B cell (primary cell): ENCODE results near the gene CPED1. TPM values are rescaled to one million over a fixed set of nuclear protein-coding genes. Genes with fewer than 3 reads are reported as not detected.

Experiments used
- ATAC-seq: fragments of 200-7000 bp; cut with Tn5 transposase; one replicate; pipeline ENCODE4 v1.10.0; 2021; ENCODE audit warnings: low read depth, mild to moderate bottlenecking, moderate number of reproducible peaks, moderate library complexity
- CTCF ChIA-PET: fragments of 350-600 bp; sonication (Branson Sonifier 250); formaldehyde crosslinking; loops from one replicate; lab custom pipeline; 2021; ENCODE audit warnings: antibody characterized with exemption, inconsistent platforms; lab: Charles Lee
- POLR2A ChIA-PET: fragments of 350-600 bp; sonication (Branson Sonifier 250); formaldehyde crosslinking; loops from one replicate; lab custom pipeline; 2021; ENCODE audit warnings: antibody characterized with exemption; lab: Charles Lee
- DNase-seq: peaks from one replicate; pipeline ENCODE4 v3.0.0; 2013
- H2AFZ ChIP-seq: 2 replicates; pipeline ENCODE4 v1.6.1; 2012; ENCODE audit warnings: mild to moderate bottlenecking, low read depth, low read length; ENCODE audit not compliant: insufficient read depth, poor library complexity, severe bottlenecking
- H3K27ac ChIP-seq, 2 donors: 1 replicate in 1 of 2; 2 replicates in 1 of 2; pipeline ENCODE4 v1.5.1; 2012 to 2013; ENCODE audit warnings: low read length in 2 of 2, mild to moderate bottlenecking in 2 of 2, moderate library complexity in 1 of 2
- H3K27me3 ChIP-seq, 4 experiments: fragments of 200-600 bp in 1 of 4; sonication (generic) in 1 of 4; replicated peaks in 1 of 4; 1 replicate in 2 of 4; 2 replicates in 2 of 4; pipeline versions ENCODE4 v1.6.1 to v1.7.0; 2013 to 2016; ENCODE audit warnings: low read length in 3 of 4, mild to moderate bottlenecking in 2 of 4, mixed read lengths in 1 of 4, moderate library complexity in 1 of 4; ENCODE audit not compliant: insufficient read depth in 4 of 4, control insufficient read depth in 3 of 4; ENCODE audit errors: control extremely low read depth in 1 of 4
- H3K36me3 ChIP-seq, 2 experiments: replicated peaks in 1 of 2; 1 replicate in 1 of 2; 2 replicates in 1 of 2; pipeline versions ENCODE4 v1.6.1 to v1.7.1; 2013; ENCODE audit warnings: low read length in 1 of 2; ENCODE audit not compliant: insufficient read depth in 2 of 2, control insufficient read depth in 1 of 2; ENCODE audit errors: control extremely low read depth in 1 of 2, extremely low read depth in 1 of 2
- H3K4me1 ChIP-seq, 2 donors: fragments of 200-600 bp in 1 of 2; sonication (generic) in 1 of 2; 1 replicate in 1 of 2; 2 replicates in 1 of 2; pipeline versions ENCODE4 v1.5.1 to v1.6.1; 2013 to 2017; ENCODE audit warnings: low read length in 2 of 2; ENCODE audit not compliant: control insufficient read depth in 2 of 2, insufficient read depth in 2 of 2
- H3K4me2 ChIP-seq: replicated peaks from 2 replicates; pipeline ENCODE3; 2012; ENCODE audit warnings: mild to moderate bottlenecking, low read depth, low read length; ENCODE audit not compliant: poor library complexity, severe bottlenecking
- H3K4me3 ChIP-seq, 5 experiments: fragments of 200-600 bp in 1 of 5; sonication (generic) in 1 of 5; 1 replicate in 3 of 5; 2 replicates in 2 of 5; pipeline versions ENCODE4 v1.5.1 to v1.7.0; 2011 to 2016; ENCODE audit warnings: low read length in 4 of 5, mild to moderate bottlenecking in 4 of 5, low read depth in 2 of 5, control low read depth in 1 of 5, moderate library complexity in 1 of 5; ENCODE audit not compliant: insufficient read depth in 1 of 5; ENCODE audit errors: control extremely low read depth in 1 of 5, extremely low read depth in 1 of 5
- H3K79me2 ChIP-seq: fragments of 200-600 bp; sonication (generic); one replicate; pipeline ENCODE4 v1.6.0; 2016; ENCODE audit warnings: low read length; ENCODE audit not compliant: control insufficient read depth, insufficient read depth
- H3K9ac ChIP-seq: fragments of 200-600 bp; sonication (generic); 2 replicates; pipeline ENCODE4 v1.6.1; 2017; ENCODE audit warnings: mild to moderate bottlenecking, low read length, moderate library complexity
- H3K9me3 ChIP-seq, 3 donors: one replicate each; pipeline versions ENCODE4 v1.6.1 to v1.7.1; 2013; ENCODE audit warnings: low read length in 2 of 3; ENCODE audit not compliant: control insufficient read depth in 2 of 3, insufficient read depth in 1 of 3; ENCODE audit errors: control extremely low read depth in 1 of 3
- H4K20me1 ChIP-seq: 2 replicates; pipeline ENCODE4 v1.6.0; 2012; ENCODE audit warnings: mild to moderate bottlenecking, low read length; ENCODE audit not compliant: insufficient read depth, control insufficient read depth, poor library complexity, severe bottlenecking
- H3K27ac Mint-ChIP-seq: one replicate; pipeline ENCODE4 v1.8.0; 2021; ENCODE audit warnings: mixed read lengths
- H3K27me3 Mint-ChIP-seq: one replicate; pipeline ENCODE4 v1.8.0; 2021; ENCODE audit warnings: mixed read lengths
- H3K4me1 Mint-ChIP-seq: one replicate; pipeline ENCODE4 v1.8.0; 2021; ENCODE audit warnings: mixed read lengths
- H3K4me3 Mint-ChIP-seq: one replicate; pipeline ENCODE4 v1.8.0; 2021; ENCODE audit warnings: mixed read lengths
- H3K9me3 Mint-ChIP-seq: one replicate; pipeline ENCODE4 v1.8.0; 2022; ENCODE audit warnings: mixed read lengths; ENCODE audit not compliant: insufficient read depth
- EZH2 ChIP-seq: IDR thresholded peaks from 2 replicates; pipeline ENCODE4 v1.6.1; 2012; ENCODE audit warnings: borderline replicate concordance, low read depth, mild to moderate bottlenecking, moderate library complexity, low read length; ENCODE audit not compliant: insufficient read depth, poor library complexity, severe bottlenecking
- WGBS: methylation state at CpG from one replicate; pipeline ENCODE4 v1.1.5; 2013; ENCODE audit warnings: missing lambda C conversion rate; ENCODE audit not compliant: insufficient coverage; 5-methylcytosine and 5-hydroxymethylcytosine counted together
- intact Hi-C: fragments of 100-400 bp; cut with micrococcal nuclease; formaldehyde crosslinking; loops from one replicate; pipeline ENCODE4 v1.10.0; 2022
- polyA plus RNA-seq: library from polyadenylated mRNA; depleted of rRNA; stranded (reverse); fragments of >200 nt; gene quantifications from 2 replicates; pipeline ENCODE4 v1.2.3, GENCODE V29; 2012
- total RNA-seq, 2 donors: library from RNA; stranded (reverse); fragments of 120-200 nt in 1 of 2; gene quantifications; 1 replicate in 1 of 2; 2 replicates in 1 of 2; pipeline versions ENCODE4 v1.2.3 to v1.2.4, GENCODE V29; 2013 to 2022
- TF ChIP-seq, protein P1 (sequence below): fragments of 200-600 bp; IDR thresholded peaks from one replicate; pipeline ENCODE4 v1.8.0; 2022; ENCODE audit warnings: antibody characterized with exemption, mild to moderate bottlenecking

Gene CPED1
- total and polyA plus RNA-seq, 2 donors (not counting 1 experiment from before 2014, with no cell fraction given) = 0.44 to 3.8 TPM

DNA sequence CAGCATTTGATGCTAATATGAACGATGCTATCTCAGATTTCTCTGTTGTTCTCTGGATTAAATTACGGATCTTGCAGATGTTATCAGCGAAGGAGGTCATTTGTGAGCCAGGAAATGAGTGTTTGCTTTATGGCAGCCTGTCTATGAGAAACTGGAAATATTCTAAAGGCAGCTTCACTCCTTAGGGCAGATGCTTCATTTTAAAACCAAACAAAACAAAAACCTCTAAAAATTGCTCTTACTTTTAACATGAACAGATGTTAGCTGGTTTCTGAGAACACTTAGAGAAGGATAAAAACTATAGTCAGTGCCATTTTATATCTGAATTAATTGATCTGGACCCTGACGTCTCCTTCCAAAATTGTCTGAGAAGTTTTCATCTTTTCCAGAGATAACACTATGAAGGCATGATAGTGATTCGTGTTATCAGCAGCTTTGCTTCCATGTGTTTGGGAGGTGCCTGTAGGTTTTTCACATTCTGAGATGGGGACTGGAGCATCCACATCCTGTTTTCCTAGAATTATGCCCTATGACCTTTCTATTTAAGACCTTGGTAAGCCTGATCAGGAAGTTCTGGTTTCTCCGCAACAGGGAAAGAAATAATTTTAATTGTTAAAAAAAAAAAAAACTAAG is 53.1 kb downstream of the CPED1 start:
- no peaks in the 10 kb centered on the region for H3K36me3 ChIP-seq
- ChIA-PET CTCF (no interaction called here), POLR2A (no interaction called here)
- WGBS = 0% methylated on average over 1 of the region's 6 CpGs
- no peak overlapping the region for H3K9ac ChIP-seq
- H3K79me2 ChIP-seq = no peaks in the 10 kb centered on the region
- TF ChIP-seq EZH2 = no peak
- TF ChIP-seq, protein P1, sequence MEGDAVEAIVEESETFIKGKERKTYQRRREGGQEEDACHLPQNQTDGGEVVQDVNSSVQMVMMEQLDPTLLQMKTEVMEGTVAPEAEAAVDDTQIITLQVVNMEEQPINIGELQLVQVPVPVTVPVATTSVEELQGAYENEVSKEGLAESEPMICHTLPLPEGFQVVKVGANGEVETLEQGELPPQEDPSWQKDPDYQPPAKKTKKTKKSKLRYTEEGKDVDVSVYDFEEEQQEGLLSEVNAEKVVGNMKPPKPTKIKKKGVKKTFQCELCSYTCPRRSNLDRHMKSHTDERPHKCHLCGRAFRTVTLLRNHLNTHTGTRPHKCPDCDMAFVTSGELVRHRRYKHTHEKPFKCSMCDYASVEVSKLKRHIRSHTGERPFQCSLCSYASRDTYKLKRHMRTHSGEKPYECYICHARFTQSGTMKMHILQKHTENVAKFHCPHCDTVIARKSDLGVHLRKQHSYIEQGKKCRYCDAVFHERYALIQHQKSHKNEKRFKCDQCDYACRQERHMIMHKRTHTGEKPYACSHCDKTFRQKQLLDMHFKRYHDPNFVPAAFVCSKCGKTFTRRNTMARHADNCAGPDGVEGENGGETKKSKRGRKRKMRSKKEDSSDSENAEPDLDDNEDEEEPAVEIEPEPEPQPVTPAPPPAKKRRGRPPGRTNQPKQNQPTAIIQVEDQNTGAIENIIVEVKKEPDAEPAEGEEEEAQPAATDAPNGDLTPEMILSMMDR = no peak
- Mint-ChIP-seq H3K27ac (no peak overlapping the region), H3K9me3 (no peaks in the 10 kb centered on the region), H3K27me3 (peaks cover 14% of the 10 kb centered on the region), H3K4me1 (no peaks in the 10 kb centered on the region), H3K4me3 (no peak overlapping the region)
- H3K4me2 ChIP-seq = no peak overlapping the region
- no peaks in the 10 kb centered on the region for H3K4me1 ChIP-seq
- no peak overlapping the region for H3K27ac ChIP-seq
- no peak overlapping the region for H2AFZ ChIP-seq
- intact Hi-C loops = no loop called here
- H3K4me3 ChIP-seq = no peak overlapping the region
- H3K27me3 ChIP-seq = peaks cover 0 to 7% (median 0%) of the 10 kb centered on the region in 4 experiments
- H4K20me1 ChIP-seq = no peaks in the 10 kb centered on the region
- DNase-seq (no peak), ATAC-seq (no peak)
- no peaks in the 10 kb centered on the region for H3K9me3 ChIP-seq

DNA sequence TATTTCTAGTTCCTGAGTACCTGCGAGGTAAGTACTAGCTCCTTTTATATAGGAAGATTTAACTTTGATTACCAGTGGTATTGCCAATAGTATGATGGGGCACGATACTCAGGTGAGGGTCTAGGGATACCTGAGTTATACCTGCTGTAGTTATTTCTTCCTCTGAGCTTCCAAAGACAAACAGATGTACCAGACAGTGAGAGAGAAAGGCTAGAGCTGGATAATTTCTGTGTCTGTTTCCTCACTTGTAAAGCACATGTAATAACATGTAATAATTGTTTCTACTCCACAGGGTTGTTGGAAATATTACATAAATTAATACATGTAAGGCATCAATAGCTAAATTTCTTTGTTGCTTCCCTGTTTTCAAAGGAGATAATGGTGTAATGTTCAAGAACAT is 53.7 kb downstream of the CPED1 start:
- Histone ChIP-seq H3K27ac (no peak overlapping the region), H2AFZ (no peak overlapping the region), H3K4me2 (no peak overlapping the region), H3K79me2 (no peaks in the 10 kb centered on the region), H3K4me1 (no peaks in the 10 kb centered on the region), H3K36me3 (no peaks in the 10 kb centered on the region), H3K9ac (no peak overlapping the region), H3K4me3 (no peak overlapping the region), H3K9me3 (no peaks in the 10 kb centered on the region), H3K27me3 (peaks cover 0 to 7% (median 0%) of the 10 kb centered on the region in 4 experiments), H4K20me1 (no peaks in the 10 kb centered on the region)
- H3K4me1 Mint-ChIP-seq = no peaks in the 10 kb centered on the region
- no peak for DNase-seq
- H3K4me3 Mint-ChIP-seq = no peak overlapping the region
- ATAC-seq = no peak
- intact Hi-C loops = no loop called here
- POLR2A ChIA-PET = no interaction called here
- TF ChIP-seq EZH2 = no peak
- TF ChIP-seq, protein P1 = no peak
- peaks cover 14% of the 10 kb centered on the region for H3K27me3 Mint-ChIP-seq
- 100% methylated on average over 1 of the region's 2 CpGs for WGBS
- no peak overlapping the region for H3K27ac Mint-ChIP-seq
- H3K9me3 Mint-ChIP-seq = no peaks in the 10 kb centered on the region
- CTCF ChIA-PET = no interaction called here
